Activated T-helper 1 cell treated with anti-CD3 and anti-CD28 coated beads, Interleukin-2, amount 50 U/mL, for 16 hours (primary cell): ENCODE results near the gene ELAPOR2.
"Not testable (repeated sequence)": the region's sequence is repeated elsewhere in the genome, so short reads cannot be mapped to it uniquely, and the experiment has no call there.

Experiments
- DNase-seq, 2 donors: peaks; one replicate each; pipeline ENCODE4 v3.0.0-alpha.2; 2020; ENCODE audit warnings: low read depth in 1 of 2, low spot score in 1 of 2

ELAPOR2 gene

GRCh38 chr7:87048839-87049238 lies 10.6 kb downstream of the ELAPOR2 start:
- DNase-seq, result no peak

- no peak for DNase-seq
Measured at GRCh38 chr7:87046456-87046855, 13.0 kb downstream of the ELAPOR2 start.

- not testable (repeated sequence) for DNase-seq
Measured at GRCh38 chr7:87044713-87045112, 14.7 kb downstream of the ELAPOR2 start.

- DNase-seq, result not testable (repeated sequence)
Measured at GRCh38 chr7:87041586-87041985, 17.9 kb downstream of the ELAPOR2 start.

GRCh38 chr7:87039691-87040299 lies 19.7 kb downstream of the ELAPOR2 start:
- DNase-seq, result not testable (repeated sequence)

GRCh38 chr7:87038993-87039690 lies 20.3 kb downstream of the ELAPOR2 start:
- DNase-seq, result no peak

- DNase-seq, result no peak
Measured at GRCh38 chr7:87036985-87037384, 22.5 kb downstream of the ELAPOR2 start.

- DNase-seq, result no peak
Measured at GRCh38 chr7:87032604-87033339, 26.7 kb downstream of the ELAPOR2 start.

GRCh38 chr7:87029078-87029477 lies 30.4 kb downstream of the ELAPOR2 start:
- DNase-seq, result no peak

GRCh38 chr7:87028636-87029035 lies 30.8 kb downstream of the ELAPOR2 start:
- DNase-seq, result no peak

- no peak for DNase-seq
Measured at GRCh38 chr7:87027900-87028299, 31.6 kb downstream of the ELAPOR2 start.

- no peak for DNase-seq
Measured at GRCh38 chr7:87021285-87021684, 38.2 kb downstream of the ELAPOR2 start.

- DNase-seq, result no peak
Measured at GRCh38 chr7:87016606-87017005, 42.8 kb downstream of the ELAPOR2 start.

GRCh38 chr7:87013840-87014190 lies 45.6 kb downstream of the ELAPOR2 start:
- no peak for DNase-seq

GRCh38 chr7:87013136-87013839 lies 46.2 kb downstream of the ELAPOR2 start:
- DNase-seq, result no peak
